Measurements from ENCODE around the gene EFNA5.

DNA sequence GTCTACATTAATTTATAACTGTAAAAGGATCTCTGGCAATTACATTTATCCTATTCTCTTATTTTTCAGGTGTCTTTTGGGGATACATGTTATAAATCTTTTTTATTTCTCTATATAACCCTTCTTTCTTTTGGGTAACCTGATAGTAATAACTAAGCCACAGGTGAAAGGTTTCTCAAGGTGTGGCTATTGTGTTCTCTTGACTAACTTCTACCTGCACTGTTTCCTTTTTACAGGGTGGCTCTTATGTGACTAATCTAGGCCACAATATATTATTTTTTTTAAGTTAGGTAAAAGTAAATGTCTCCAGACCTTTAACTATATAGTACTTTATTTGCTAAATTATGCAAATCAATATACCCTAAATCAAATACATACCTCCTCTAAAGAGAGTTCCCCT is 193.2 kb downstream of the EFNA5 start:
- TF ChIP-seq POLR2A (IDR thresholded peaks at IDR 0.05; ENCODE audit: low read length) (no peak), GATA1 (IDR thresholded peaks at IDR 0.05; ENCODE audit: low read depth, low read length) (no peak)

All from erythroblast (primary cell).